Psoas muscle (tissue), 8 donors: ENCODE data around the gene RASSF5. TPM values are rescaled to one million over a fixed set of nuclear protein-coding genes. Genes with fewer than 3 reads are reported as not detected.

Experiments used
- ATAC-seq, 4 donors: fragments of 200-7000 bp; cut with Tn5 transposase; one replicate each; pipeline ENCODE4 v1.9.1; 2020; ENCODE audit warnings: moderate library complexity in 3 of 4, mild to moderate bottlenecking in 2 of 4
- DNase-seq, 2 donors: peaks; one replicate each; pipeline ENCODE4 v3.0.0-alpha.2; 2020
- H3K27ac ChIP-seq: fragments of 200-600 bp; one replicate; pipeline ENCODE4 v1.8.0; 2022
- H3K27me3 ChIP-seq, 3 donors: fragments of 200-600 bp in 1 of 3; one replicate each; pipeline versions ENCODE4 v1.6.1 to v1.8.0; 2013 to 2022; ENCODE audit warnings: low read length in 2 of 3, mild to moderate bottlenecking in 2 of 3, moderate library complexity in 1 of 3; ENCODE audit not compliant: insufficient read depth in 3 of 3
- H3K36me3 ChIP-seq, 2 donors: fragments of 200-600 bp in 1 of 2; one replicate each; pipeline versions ENCODE4 v1.6.1 to v1.8.0; 2013 to 2022; ENCODE audit warnings: low read depth in 1 of 2, mild to moderate bottlenecking in 1 of 2, moderate library complexity in 1 of 2; ENCODE audit not compliant: insufficient read depth in 1 of 2
- H3K4me1 ChIP-seq: fragments of 200-600 bp; one replicate; pipeline ENCODE4 v1.8.0; 2022
- H3K4me3 ChIP-seq: fragments of 200-600 bp; one replicate; pipeline ENCODE4 v1.8.0; 2022; ENCODE audit warnings: mild to moderate bottlenecking
- H3K9me3 ChIP-seq: fragments of 200-600 bp; one replicate; pipeline ENCODE4 v1.8.0; 2022
- WGBS, 3 donors: extraction: QIAGEN DNeasy Blood & Tissue Kit; methylation state at CpG; one replicate each; pipeline versions ENCODE4 v1.1.6 to v1.1.7; 2013; 5-methylcytosine and 5-hydroxymethylcytosine counted together
- intact Hi-C, 2 donors: fragments of 100-400 bp; cut with DNase I; formaldehyde crosslinking; loops; one replicate each; pipeline versions ENCODE4 v1.11.0 to v1.14.2; 2022
- polyA plus RNA-seq, 3 donors: library from polyadenylated mRNA; stranded (reverse); fragments of 200-250 nt; gene quantifications; one replicate each; pipeline ENCODE4 v1.2.3, GENCODE V29; 2013
- total RNA-seq, 4 donors: library from RNA; stranded (reverse); fragmentation: NEBNext Ultra II Directional in 2 of 4; extraction: Animal tissue kit (Norgen Biotek cat#: 25700) in 2 of 4; gene quantifications; one replicate each; pipeline versions ENCODE4 v1.2.1 to v1.2.4, GENCODE V29; 2021 to 2023
- TF ChIP-seq, protein P1 (sequence below): fragments of 200-600 bp; IDR thresholded peaks from one replicate; pipeline ENCODE4 v1.8.0; 2022; ENCODE audit warnings: antibody characterized with exemption
- donor health status: healthy with polysubstance abuse.
- donor health status: DM: no; HTN: no; CAD: no; lungs with moderate emphysema.
- donor health status: Bipolar disorder and iron deficiency.
- donor health status: healthy.
- donor health status: DM: yes; HTN: yes; CAD: no.
- donor health status: DM: no; HTN: no; CAD: no.
- donor health status: DM: no; HTN: no; CAD: no.
- donor health status: DM: yes; HTN: yes; CAD: no.

The RASSF5 gene
- total and polyA plus RNA-seq, 7 donors = 1.1 to 14.6 (median 1.9) TPM

DNA sequence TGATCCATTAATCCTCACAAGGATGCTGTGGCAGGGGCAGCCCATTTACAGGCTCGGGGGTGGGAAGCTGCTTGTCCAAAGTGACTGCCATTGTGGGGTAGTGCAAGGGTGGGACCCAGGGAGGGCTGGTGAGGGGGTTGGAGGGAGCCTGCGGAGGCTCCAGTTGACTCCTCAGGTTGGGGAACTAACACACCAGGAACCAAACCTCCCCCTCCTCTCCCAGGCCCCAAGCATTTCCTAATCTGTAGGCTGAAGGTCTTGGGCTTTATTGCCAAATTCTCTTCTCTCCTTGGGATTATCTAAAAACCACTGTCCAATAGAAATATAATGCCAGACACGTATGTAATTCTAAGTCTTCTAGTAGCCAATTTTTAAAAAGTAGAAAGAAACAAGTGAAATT, 18.9 kb upstream of the RASSF5 start:
- TF ChIP-seq, protein P1, sequence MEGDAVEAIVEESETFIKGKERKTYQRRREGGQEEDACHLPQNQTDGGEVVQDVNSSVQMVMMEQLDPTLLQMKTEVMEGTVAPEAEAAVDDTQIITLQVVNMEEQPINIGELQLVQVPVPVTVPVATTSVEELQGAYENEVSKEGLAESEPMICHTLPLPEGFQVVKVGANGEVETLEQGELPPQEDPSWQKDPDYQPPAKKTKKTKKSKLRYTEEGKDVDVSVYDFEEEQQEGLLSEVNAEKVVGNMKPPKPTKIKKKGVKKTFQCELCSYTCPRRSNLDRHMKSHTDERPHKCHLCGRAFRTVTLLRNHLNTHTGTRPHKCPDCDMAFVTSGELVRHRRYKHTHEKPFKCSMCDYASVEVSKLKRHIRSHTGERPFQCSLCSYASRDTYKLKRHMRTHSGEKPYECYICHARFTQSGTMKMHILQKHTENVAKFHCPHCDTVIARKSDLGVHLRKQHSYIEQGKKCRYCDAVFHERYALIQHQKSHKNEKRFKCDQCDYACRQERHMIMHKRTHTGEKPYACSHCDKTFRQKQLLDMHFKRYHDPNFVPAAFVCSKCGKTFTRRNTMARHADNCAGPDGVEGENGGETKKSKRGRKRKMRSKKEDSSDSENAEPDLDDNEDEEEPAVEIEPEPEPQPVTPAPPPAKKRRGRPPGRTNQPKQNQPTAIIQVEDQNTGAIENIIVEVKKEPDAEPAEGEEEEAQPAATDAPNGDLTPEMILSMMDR = no peak
- WGBS, 3 donors = 88 to 90% (median 89%) methylated on average over 3 of the region's 3 CpGs
- Histone ChIP-seq H3K9me3 (no peaks in the 10 kb centered on the region), H3K4me3 (no peak overlapping the region), H3K27me3 (no peaks in the 10 kb centered on the region), H3K4me1 (no peaks in the 10 kb centered on the region), H3K27ac (no peak overlapping the region), H3K36me3 (no peaks in the 10 kb centered on the region)
- ATAC-seq = no peak
- intact Hi-C loops = no loop called here
- no peak for DNase-seq

DNA sequence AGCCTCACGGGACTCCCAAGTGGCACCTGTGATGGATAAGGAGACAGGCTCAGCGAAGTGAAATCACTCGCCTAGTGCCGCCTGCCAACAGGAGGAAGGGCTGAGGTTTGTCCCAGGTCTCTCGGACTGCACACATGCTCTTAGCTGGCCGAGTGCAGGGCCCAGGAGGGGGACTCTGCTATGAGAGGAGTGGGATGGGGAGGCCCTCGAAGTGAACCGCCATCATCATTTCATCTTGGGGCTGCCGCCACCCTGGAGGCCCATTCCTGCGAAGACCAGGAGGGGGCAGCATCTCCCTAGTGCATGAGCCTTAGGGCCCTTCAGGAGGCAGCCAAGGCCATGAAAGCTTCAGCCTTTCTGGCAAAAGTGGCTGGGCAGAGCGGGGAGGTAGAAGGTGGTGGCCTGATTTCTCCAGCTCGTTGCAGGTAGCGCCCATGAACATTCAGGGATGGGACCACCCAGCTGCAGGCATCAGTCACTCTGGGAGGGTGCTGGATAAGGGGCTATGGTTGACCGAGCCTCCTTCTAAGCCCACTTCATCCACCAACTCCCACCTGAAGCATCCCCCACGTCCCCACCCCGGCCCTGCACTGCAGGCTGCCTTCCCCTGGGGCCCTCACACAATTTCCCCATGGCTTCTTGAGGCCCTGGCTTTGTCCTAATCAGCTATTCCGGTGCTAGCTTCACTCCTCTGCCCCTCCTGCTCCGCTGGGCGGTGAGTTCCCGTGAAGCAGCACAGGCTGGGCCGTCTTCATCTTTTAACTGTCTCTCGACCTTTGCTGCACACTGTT, 17.2 kb upstream of the RASSF5 start:
- WGBS, 3 donors = 45 to 53% (median 49%) methylated on average over 21 to 22 of the region's 22 CpGs
- H3K9me3 ChIP-seq = no peaks in the 10 kb centered on the region
- H3K27me3 ChIP-seq = no peaks in the 10 kb centered on the region
- intact Hi-C loops = loop anchor here (1.0 to 5.0 kb wide), 3 partner anchors 52 to 94 kb away; no protein-coding TSS in a partner anchor
- H3K27ac ChIP-seq = no peak overlapping the region
- H3K4me1 ChIP-seq = no peaks in the 10 kb centered on the region
- H3K4me3 ChIP-seq = no peak overlapping the region
- H3K36me3 ChIP-seq = no peaks in the 10 kb centered on the region
- ATAC-seq = peak; percentile 92 to 98 (median 94)
- TF ChIP-seq, protein P1 = peak; percentile 95
- peak; percentile 70 to 85 for DNase-seq

DNA sequence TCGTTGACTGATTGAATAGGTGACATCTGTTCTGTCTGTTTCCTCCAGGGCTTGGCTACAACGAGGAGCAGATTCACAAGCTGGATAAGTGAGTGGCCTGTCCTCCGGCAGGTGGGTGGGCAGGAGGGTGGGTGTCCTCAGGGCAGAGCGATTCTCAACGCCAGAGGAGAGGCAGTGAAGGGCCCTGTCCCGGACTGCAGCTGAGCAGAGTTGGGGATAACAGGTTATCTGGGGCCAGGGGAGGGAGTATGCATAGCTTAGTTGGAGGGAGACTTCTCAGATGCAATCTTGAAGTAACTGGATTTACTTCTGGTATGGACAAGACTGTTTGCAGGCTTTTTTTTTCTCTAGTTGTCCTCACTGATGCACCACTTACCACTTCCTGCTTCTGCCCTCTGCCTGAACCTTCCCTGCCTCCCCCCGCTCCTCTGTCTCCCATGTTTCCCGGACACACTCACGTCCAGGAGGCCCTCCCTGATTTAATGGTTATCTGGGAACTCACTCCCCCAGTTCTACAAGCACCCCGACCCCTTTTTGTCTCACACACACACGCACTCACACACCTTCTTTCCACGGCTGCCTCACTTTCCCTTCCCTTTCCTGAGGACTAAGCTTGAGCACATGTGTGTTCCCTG, 16.4 kb upstream of the RASSF5 start:
- WGBS, 3 donors = 71 to 81% (median 75%) methylated on average over 12 of the region's 12 CpGs
- intact Hi-C loops = loop anchor here (1.0 to 5.0 kb wide), 3 partner anchors 51 to 93 kb away; no protein-coding TSS in a partner anchor
- Histone ChIP-seq H3K9me3 (no peaks in the 10 kb centered on the region), H3K4me1 (no peaks in the 10 kb centered on the region), H3K4me3 (no peak overlapping the region), H3K36me3 (no peaks in the 10 kb centered on the region), H3K27me3 (no peaks in the 10 kb centered on the region), H3K27ac (no peak overlapping the region)
- no peak for DNase-seq
- no peak for ATAC-seq
- TF ChIP-seq, protein P1 = no peak

DNA sequence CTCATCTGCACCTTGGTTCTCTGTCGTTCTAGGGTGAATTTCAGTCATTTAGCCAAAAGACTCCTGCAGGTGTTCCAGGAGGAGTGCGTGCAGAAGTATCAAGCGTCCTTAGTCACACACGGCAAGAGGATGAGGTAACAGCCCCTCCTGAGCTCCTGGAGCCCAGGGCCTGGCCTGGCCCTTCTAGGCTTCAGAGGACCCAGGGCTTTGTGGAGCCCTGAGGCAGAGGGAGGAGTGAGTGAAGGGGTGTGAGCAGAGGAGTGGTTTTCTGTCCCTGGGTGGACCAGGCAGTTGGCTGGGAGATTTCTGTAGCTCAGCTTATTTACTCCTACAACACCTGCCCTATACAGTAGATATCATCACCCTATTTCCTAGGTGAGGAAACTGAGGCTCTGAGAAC, 15.7 kb upstream of the RASSF5 start:
- intact Hi-C loops = loop anchor here (5.0 kb wide), 2 partner anchors 51 to 91 kb away; no protein-coding TSS in a partner anchor

More for the DNA sequence above, 15.7 kb upstream of the RASSF5 start:
- Histone ChIP-seq H3K9me3 (no peaks in the 10 kb centered on the region), H3K27ac (no peak overlapping the region), H3K36me3 (no peaks in the 10 kb centered on the region), H3K4me3 (no peak overlapping the region), H3K4me1 (no peaks in the 10 kb centered on the region), H3K27me3 (no peaks in the 10 kb centered on the region)
- no peak for ATAC-seq
- TF ChIP-seq, protein P1 = no peak
- 92 to 94% (median 92%) methylated on average over 4 of the region's 4 CpGs for WGBS, 3 donors
- no peak for DNase-seq
